NB4 (cell line): ENCODE results near the gene PVALEF.

Experiments
- DNase-seq: peaks from one replicate; pipeline ENCODE4 v3.0.0; 2010; ENCODE audit warnings: low read depth
- H3K4me3 ChIP-seq: one replicate; pipeline ENCODE4 v1.5.1; 2011; ENCODE audit warnings: mild to moderate bottlenecking, low read depth, low read length, moderate library complexity
- MAX ChIP-seq: IDR thresholded peaks from 2 replicates; pipeline ENCODE4 v1.6.1; 2011; ENCODE audit warnings: low read depth, low read length
- MYC ChIP-seq: IDR thresholded peaks from 2 replicates; pipeline ENCODE4 v1.6.1; 2011; ENCODE audit warnings: low read depth, low read length
- POLR2A ChIP-seq: IDR thresholded peaks from 2 replicates; pipeline ENCODE4 v1.6.1; 2011; ENCODE audit warnings: mild to moderate bottlenecking; ENCODE audit not compliant: insufficient read length; ENCODE audit errors: extremely low read depth
- TF ChIP-seq, protein P1 (sequence below): IDR thresholded peaks from one replicate; pipeline ENCODE4 v1.5.1; 2012; ENCODE audit warnings: low read depth, low read length

Gene PVALEF

DNA sequence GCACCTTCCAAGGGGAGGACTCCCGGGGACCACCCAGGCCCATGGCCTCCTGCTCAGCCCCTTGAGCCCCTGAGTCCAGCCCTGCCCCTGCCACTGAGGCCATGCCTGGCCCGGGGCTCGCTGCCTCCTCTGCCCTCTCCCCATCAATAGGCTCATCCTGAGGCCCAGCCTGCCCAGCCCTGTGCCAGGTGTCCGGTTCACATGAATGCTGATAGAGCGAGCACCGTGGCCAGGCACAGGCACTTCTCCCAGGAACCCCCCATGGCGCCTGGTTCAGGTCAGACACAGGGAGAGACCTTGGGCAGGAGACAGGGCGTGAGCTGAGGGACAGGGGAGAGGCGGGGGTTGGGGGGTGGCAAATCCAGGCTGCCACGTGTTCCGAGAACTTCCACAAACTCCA lies 2.8 kb upstream of the PVALEF start:
- no peak for DNase-seq
- TF ChIP-seq POLR2A (no peak), MYC (no peak), MAX (no peak)
- TF ChIP-seq, protein P1, sequence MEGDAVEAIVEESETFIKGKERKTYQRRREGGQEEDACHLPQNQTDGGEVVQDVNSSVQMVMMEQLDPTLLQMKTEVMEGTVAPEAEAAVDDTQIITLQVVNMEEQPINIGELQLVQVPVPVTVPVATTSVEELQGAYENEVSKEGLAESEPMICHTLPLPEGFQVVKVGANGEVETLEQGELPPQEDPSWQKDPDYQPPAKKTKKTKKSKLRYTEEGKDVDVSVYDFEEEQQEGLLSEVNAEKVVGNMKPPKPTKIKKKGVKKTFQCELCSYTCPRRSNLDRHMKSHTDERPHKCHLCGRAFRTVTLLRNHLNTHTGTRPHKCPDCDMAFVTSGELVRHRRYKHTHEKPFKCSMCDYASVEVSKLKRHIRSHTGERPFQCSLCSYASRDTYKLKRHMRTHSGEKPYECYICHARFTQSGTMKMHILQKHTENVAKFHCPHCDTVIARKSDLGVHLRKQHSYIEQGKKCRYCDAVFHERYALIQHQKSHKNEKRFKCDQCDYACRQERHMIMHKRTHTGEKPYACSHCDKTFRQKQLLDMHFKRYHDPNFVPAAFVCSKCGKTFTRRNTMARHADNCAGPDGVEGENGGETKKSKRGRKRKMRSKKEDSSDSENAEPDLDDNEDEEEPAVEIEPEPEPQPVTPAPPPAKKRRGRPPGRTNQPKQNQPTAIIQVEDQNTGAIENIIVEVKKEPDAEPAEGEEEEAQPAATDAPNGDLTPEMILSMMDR = no peak
- no peak overlapping the region for H3K4me3 ChIP-seq

- no peak for TF ChIP-seq MAX
- TF ChIP-seq, protein P1 = no peak
- TF ChIP-seq POLR2A = no peak
- TF ChIP-seq MYC = no peak
These were observed 2.1 kb upstream of the PVALEF start for GRCh38 chr17:81163051-81163695.

DNA sequence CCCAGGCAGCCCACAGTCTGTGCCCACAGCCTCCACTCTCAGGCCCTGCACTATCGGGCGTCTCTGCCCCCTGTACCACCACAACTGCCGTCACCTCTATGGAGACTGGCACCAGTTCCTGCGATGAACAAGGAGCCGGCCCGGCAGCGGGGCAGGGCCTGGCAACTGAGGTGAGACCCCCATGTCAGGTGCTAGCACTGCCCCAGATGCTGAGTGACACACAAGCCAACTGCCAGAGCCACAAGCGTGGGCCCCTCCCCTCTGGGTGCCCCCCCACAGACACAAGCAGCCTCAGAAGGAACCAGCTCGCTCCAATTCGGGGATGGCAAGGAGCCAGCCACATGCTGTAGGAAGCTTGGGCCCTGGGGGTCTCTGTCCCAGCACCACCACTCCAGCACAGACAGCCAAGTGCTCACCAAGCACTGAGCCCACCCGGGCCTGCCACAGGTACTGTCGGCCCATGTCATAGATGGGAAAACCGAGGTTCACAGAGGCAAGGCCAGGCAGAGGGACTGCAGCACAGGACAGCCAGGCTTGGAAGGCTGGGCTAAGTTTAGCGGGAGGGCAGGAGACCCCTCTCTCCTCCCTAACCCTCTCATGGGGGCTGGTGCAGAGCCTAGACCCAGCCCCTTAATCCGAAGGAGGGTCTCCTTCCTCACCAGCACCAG lies 1.5 kb upstream of the PVALEF start:
- TF ChIP-seq MAX = no peak
- no peak for TF ChIP-seq MYC
- no peak for TF ChIP-seq POLR2A
- TF ChIP-seq, protein P1 = no peak
- DNase-seq = no peak
- H3K4me3 ChIP-seq = no peak overlapping the region

More at GRCh38 chr17:81163051-81163695, 2.1 kb upstream of the PVALEF start:
- no peak overlapping the region for H3K4me3 ChIP-seq
- DNase-seq = no peak

- DNase-seq = no peak
- TF ChIP-seq POLR2A (no peak), MYC (no peak), MAX (no peak)
- no peak overlapping the region for H3K4me3 ChIP-seq
These were observed 699 bp upstream of the PVALEF start for GRCh38 chr17:81164371-81165245.

GRCh38 chr17:81166033-81166492 lies 756 bp downstream of the PVALEF start, which contains the start of gene AATK:
Gene AATK, minus strand, starts transcription at chr17:81166221. Its CDS starts 229 bp downstream, at chr17:81165992.
- TF ChIP-seq, protein P1 = no peak
- no peak within 1 kb of the TSS for H3K4me3 ChIP-seq
- DNase-seq = no peak

DNA sequence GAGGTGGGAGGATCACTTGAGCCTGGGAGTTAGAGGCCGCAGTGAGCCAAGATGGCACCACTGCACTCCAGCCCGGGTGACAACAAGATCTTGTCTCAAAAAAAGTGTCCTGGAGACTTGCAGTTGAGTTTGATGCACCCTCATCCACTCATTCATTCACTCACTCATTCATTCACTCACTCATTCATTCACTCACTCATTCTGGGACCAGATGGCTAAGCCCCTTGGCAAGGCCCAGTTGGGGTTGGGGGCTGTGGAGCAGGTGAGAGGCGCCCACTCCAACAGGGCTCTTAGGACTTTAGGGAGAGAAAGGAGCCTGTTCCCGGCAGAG lies 1.9 kb downstream of the PVALEF start:
- no peak for DNase-seq
- H3K4me3 ChIP-seq = no peak overlapping the region
- TF ChIP-seq MAX = no peak
- no peak for TF ChIP-seq POLR2A
- TF ChIP-seq, protein P1 = no peak
- TF ChIP-seq MYC = no peak
